ENCODE data around the gene EMILIN3. TPM values are rescaled to one million over a fixed set of nuclear protein-coding genes. Genes with fewer than 3 reads are reported as not detected.

EMILIN3 gene
- total and polyA plus RNA-seq, 2 of the 4 experiments (the other 2 are of a cell fraction), result under 0.01 to 0.07 TPM

- no peaks in the 10 kb centered on the region for H3K79me1 ChIP-seq (ENCODE audit: low read depth in 1 of 2, low read length in 2 of 2)
These were observed 27.5 kb upstream of the EMILIN3 start for GRCh38 chr20:41394081-41394480.

More at GRCh38 chr20:41394081-41394480, 27.5 kb upstream of the EMILIN3 start:
- Histone ChIP-seq H3K23ac (ENCODE audit: low read depth, low read length) (no peak overlapping the region), H4K91ac (ENCODE audit: insufficient read depth, low read depth, low read length) (no peak overlapping the region), H4K5ac (ENCODE audit: low read depth, low read length) (no peak overlapping the region), H2BK15ac (ENCODE audit: low read depth, low read length) (no peak overlapping the region), H2AFZ (replicated peaks; ENCODE audit: low read length, poor library complexity) (peak overlapping the region; percentile 66), H3K18ac (ENCODE audit: low read depth, low read length) (no peak overlapping the region), H4K8ac (ENCODE audit: low read depth in 2 of 2, low read length in 2 of 2) (no peak overlapping the region), H2AK5ac (ENCODE audit: low read depth, low read length) (no peak overlapping the region), H4K20me1 (ENCODE audit: insufficient read depth, low read length) (no peaks in the 10 kb centered on the region), H3K9ac (ENCODE audit: low read depth, low read length) (no peak overlapping the region), H3K27ac (ENCODE audit: insufficient read depth, low read length) (no peak overlapping the region), H3K4me1 (ENCODE audit: control insufficient read depth, insufficient read depth, low read length) (peaks cover 11% of the 10 kb centered on the region; the same call in 1 of the 2 replicates), H3K14ac (replicated peaks; ENCODE audit: low read depth, low read length) (no peak overlapping the region), H2BK5ac (ENCODE audit: low read depth, low read length, poor library complexity, severe bottlenecking) (no peak overlapping the region), H3K4me2 (ENCODE audit: low read depth, low read length) (no peak overlapping the region), H2AK9ac (replicated peaks; ENCODE audit: low read depth, low read length, poor library complexity) (no peak overlapping the region), H3K36me3 (ENCODE audit: control insufficient read depth, insufficient read depth, low read length) (no peaks in the 10 kb centered on the region), H3K9me3 (ENCODE audit: control insufficient read depth, insufficient read depth, low read length) (no peaks in the 10 kb centered on the region), H3K4ac (ENCODE audit: low read depth, low read length) (no peak overlapping the region), H3K27me3 (ENCODE audit: control insufficient read depth, insufficient read depth, low read length) (no peaks in the 10 kb centered on the region), H3K4me3 (ENCODE audit: insufficient read depth, low read depth, low read length) (no peak overlapping the region), H3K56ac (ENCODE audit: extremely low read depth, insufficient read depth, low read length) (no peak overlapping the region), H3K9me1 (ENCODE audit: insufficient read depth, low read length) (peaks cover 7% of the 10 kb centered on the region), H2BK20ac (ENCODE audit: low read depth, low read length) (no peak overlapping the region), H2BK120ac (ENCODE audit: low read depth, low read length) (no peak overlapping the region)
- POLR2A ChIA-PET (ENCODE audit: unreplicated experiment), result no interaction called here
- CTCF ChIA-PET, result no interaction called here
- ATAC-seq (ENCODE audit: low read depth) (no peak), DNase-seq (no peak)
- intact Hi-C loops (cut with micrococcal nuclease), result no loop called here
- no peak for TF ChIP-seq BHLHE40 (IDR thresholded peaks at IDR 0.05; ENCODE audit: low read depth, low read length)
- TF ChIP-seq MXI1 (IDR thresholded peaks at IDR 0.05; ENCODE audit: borderline replicate concordance, low read depth, low read length), result no peak
- no peak for TF ChIP-seq CEBPB (IDR thresholded peaks at IDR 0.05; ENCODE audit: low read depth, low read length)
- TF ChIP-seq RCOR1 (IDR thresholded peaks at IDR 0.05; ENCODE audit: insufficient replicate concordance, low read length), result no peak
- no peak for TF ChIP-seq MAFK (IDR thresholded peaks at IDR 0.05; ENCODE audit: low read depth, low read length)
- no peak for TF ChIP-seq CTCF (conservative IDR thresholded peaks at IDR 0.05; ENCODE audit: low read depth, low read length)
- no peak for TF ChIP-seq FOS (IDR thresholded peaks at IDR 0.05; ENCODE audit: low read depth, low read length)
- TF ChIP-seq CHD1 (IDR thresholded peaks at IDR 0.05; ENCODE audit: low read depth, low read length), result no peak
- TF ChIP-seq RAD21 (IDR thresholded peaks at IDR 0.05; ENCODE audit: low read length), result no peak
- no peak for TF ChIP-seq RFX5 (IDR thresholded peaks at IDR 0.05; ENCODE audit: low read depth, low read length)
- no peak for TF ChIP-seq POLR2A (IDR thresholded peaks at IDR 0.05; ENCODE audit: low read depth, low read length)
- TF ChIP-seq ELK1 (IDR thresholded peaks at IDR 0.05; ENCODE audit: borderline replicate concordance, low read depth, low read length), result no peak
- no peak for TF ChIP-seq MAZ (IDR thresholded peaks at IDR 0.05; ENCODE audit: borderline replicate concordance, low read depth, low read length)
- TF ChIP-seq NFE2L2 (IDR thresholded peaks at IDR 0.05; ENCODE audit: low read depth, low read length), result no peak
- no peak for TF ChIP-seq SMC3 (IDR thresholded peaks at IDR 0.05; ENCODE audit: low read depth, low read length)
- no peak for TF ChIP-seq USF2 (IDR thresholded peaks at IDR 0.05; ENCODE audit: low read depth, low read length)
- no TSS peak for BruUV-seq (replicated peaks)
- dilution Hi-C loops (cut with HindIII; ENCODE audit: low sequenced_read_pairs, unreplicated experiment), result no loop called here
- WGBS, 2 experiments (ENCODE audit: extremely low coverage in 2 of 2, insufficient read length in 1 of 2), result 59% methylated on average over 2 of the region's 2 CpGs; no CpG with 5 or more reads in 1 of the 2 experiments
- in situ Hi-C loops (cut with MboI; ENCODE audit: low sequenced_read_pairs), result no loop called here

Measured in IMR-90 (cell line).